Measurements from ENCODE around the gene SCAI.

DNA sequence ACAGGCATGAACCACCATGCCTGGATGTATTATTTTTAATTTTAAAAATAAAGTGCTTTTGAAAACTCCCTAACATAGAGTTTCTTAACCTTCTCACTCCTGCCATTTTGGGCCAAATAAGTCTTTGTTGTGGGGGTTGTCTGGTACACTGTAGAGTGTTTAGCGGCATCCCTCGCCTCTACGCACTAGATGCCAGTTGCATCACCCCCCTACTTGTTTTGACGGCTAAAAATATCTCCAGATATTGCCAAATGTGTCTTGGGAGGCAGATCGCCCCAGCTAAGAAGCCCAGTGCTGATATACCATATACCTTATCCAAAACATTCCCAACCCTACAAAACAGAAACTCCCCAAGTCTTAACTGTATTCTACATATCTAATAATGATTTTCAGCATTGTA is 54.6 kb downstream of the SCAI start:
- no peak for TF ChIP-seq EZH2phosphoT487 (conservative IDR thresholded peaks at IDR 0.05; ENCODE audit: low read length)
- TF ChIP-seq, protein P1, sequence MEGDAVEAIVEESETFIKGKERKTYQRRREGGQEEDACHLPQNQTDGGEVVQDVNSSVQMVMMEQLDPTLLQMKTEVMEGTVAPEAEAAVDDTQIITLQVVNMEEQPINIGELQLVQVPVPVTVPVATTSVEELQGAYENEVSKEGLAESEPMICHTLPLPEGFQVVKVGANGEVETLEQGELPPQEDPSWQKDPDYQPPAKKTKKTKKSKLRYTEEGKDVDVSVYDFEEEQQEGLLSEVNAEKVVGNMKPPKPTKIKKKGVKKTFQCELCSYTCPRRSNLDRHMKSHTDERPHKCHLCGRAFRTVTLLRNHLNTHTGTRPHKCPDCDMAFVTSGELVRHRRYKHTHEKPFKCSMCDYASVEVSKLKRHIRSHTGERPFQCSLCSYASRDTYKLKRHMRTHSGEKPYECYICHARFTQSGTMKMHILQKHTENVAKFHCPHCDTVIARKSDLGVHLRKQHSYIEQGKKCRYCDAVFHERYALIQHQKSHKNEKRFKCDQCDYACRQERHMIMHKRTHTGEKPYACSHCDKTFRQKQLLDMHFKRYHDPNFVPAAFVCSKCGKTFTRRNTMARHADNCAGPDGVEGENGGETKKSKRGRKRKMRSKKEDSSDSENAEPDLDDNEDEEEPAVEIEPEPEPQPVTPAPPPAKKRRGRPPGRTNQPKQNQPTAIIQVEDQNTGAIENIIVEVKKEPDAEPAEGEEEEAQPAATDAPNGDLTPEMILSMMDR (IDR thresholded peaks at IDR 0.05; ENCODE audit: insufficient read depth, low read length, poor library complexity, severe bottlenecking) = no peak

All from SU-DHL-6 (cell line).